Subcutaneous adipose tissue (tissue), 4 donors: Measurements from ENCODE around the gene SZT2. TPM values are rescaled to one million over a fixed set of nuclear protein-coding genes. Genes with fewer than 3 reads are reported as not detected.

Source experiments
- CTCF ChIP-seq: fragments of 450-650 bp; IDR thresholded peaks from one replicate; pipeline ENCODE4 v1.5.1; 2016; ENCODE audit warnings: low read depth, mild to moderate bottlenecking, control low read depth, antibody characterized with exemption, moderate library complexity
- small RNA-seq: library from RNA; depleted of rRNA; stranded (forward); fragments of <200 nt; gene quantifications from one replicate; pipeline ENCODE3, GENCODE V24; 2016
- total RNA-seq, 4 donors: library from RNA; depleted of rRNA; stranded (reverse); fragments of >200 nt; gene quantifications; one replicate each; pipeline ENCODE4 v1.1.0, GENCODE V29; 2016

Gene SZT2
- total RNA-seq, 4 donors from 2014 or later, result 27.1 to 62.7 (median 31.3) TPM

- TF ChIP-seq CTCF, result no peak
These were observed 98.5 kb downstream of the SZT2 start for GRCh38 chr1:43488165-43488564.

GRCh38 chr1:43491061-43491460 lies 101.4 kb downstream of the SZT2 start:
- TF ChIP-seq CTCF, result no peak

GRCh38 chr1:43492826-43493225 lies 103.1 kb downstream of the SZT2 start:
- no peak for TF ChIP-seq CTCF

- no peak for TF ChIP-seq CTCF
These were observed 104.2 kb downstream of the SZT2 start for GRCh38 chr1:43493661-43494450.

- no peak for TF ChIP-seq CTCF
These were observed 105.5 kb downstream of the SZT2 start for GRCh38 chr1:43495204-43495603.

- no peak for TF ChIP-seq CTCF
These were observed 110.2 kb downstream of the SZT2 start for GRCh38 chr1:43499898-43500297.

GRCh38 chr1:43503534-43503933 lies 113.8 kb downstream of the SZT2 start:
- no peak for TF ChIP-seq CTCF

Small RNA genes within 50 kb of the gene (small RNA-seq; reads per million reads assigned to genes)
- gene MIR6735, result not detected

Other genes with a start within 250 kb of the SZT2 start
- 10 to 100 TPM; 23.6 to 47.9 (median 33.0) TPM for gene EBNA1BP2, start 217.6 kb upstream of the SZT2 start, total RNA-seq
- under 1 TPM in 1 of 4 donors, not detected in 3; 0.44 TPM for gene CFAP57, start 217.6 kb upstream of the SZT2 start, total RNA-seq
- not detected for gene TMEM125, start 119.9 kb upstream of the SZT2 start, total RNA-seq
- gene C1orf210, start 104.3 kb upstream of the SZT2 start, total RNA-seq, result 1 to 10 TPM in 1 of 4 donors, under 1 TPM in 1, not detected in 2; 0.34 to 2.6 TPM
- 100 to 1,000 TPM in 1 of 4 donors, 10 to 100 TPM in 3; 16.0 to 147 (median 25.9) TPM for gene TIE1, start 88.9 kb upstream of the SZT2 start, total RNA-seq
- under 1 TPM in 1 of 4 donors, not detected in 3; 0.38 TPM for gene MPL, start 52.1 kb upstream of the SZT2 start, total RNA-seq
- gene CDC20, start 30.9 kb upstream of the SZT2 start, total RNA-seq, result 1 to 10 TPM; 1.2 to 6.5 (median 2.2) TPM
- gene ELOVL1, start 21.9 kb upstream of the SZT2 start, total RNA-seq, result 100 to 1,000 TPM in 1 of 4 donors, 10 to 100 TPM in 3; 55.7 to 143 (median 67.5) TPM
- 10 to 100 TPM; 38.5 to 52.2 (median 45.2) TPM for gene MED8, start 99 bp upstream of the SZT2 start, total RNA-seq
- gene HYI, start 64.0 kb downstream of the SZT2 start, total RNA-seq, result 100 to 1,000 TPM in 1 of 4 donors, 10 to 100 TPM in 3; 40.3 to 121 (median 49.1) TPM
- 100 to 1,000 TPM in 3 of 4 donors, 10 to 100 TPM in 1; 99.4 to 416 (median 125) TPM for gene PTPRF, start 141.0 kb downstream of the SZT2 start, total RNA-seq